ENCODE data around the gene TEAD1.

- no peak for TF ChIP-seq EP300 (IDR thresholded peaks at IDR 0.05; ENCODE audit: borderline replicate concordance in 1 of 2, control insufficient read depth in 1 of 2, low read depth in 2 of 2, low read length in 2 of 2)
- no peak for TF ChIP-seq ZNF274 (IDR thresholded peaks at IDR 0.05; ENCODE audit: insufficient read depth, insufficient read length)
- TF ChIP-seq POLR2A (IDR thresholded peaks at IDR 0.05; ENCODE audit: low read depth, low read length): no peak
- no peak for TF ChIP-seq CTCF (IDR thresholded peaks at IDR 0.05 in 2 of 3, conservative IDR thresholded peaks at IDR 0.05 in 1 of 3; ENCODE audit: control insufficient read depth in 2 of 3, extremely low read depth in 1 of 3, insufficient read depth in 1 of 3, low read depth in 3 of 3, low read length in 3 of 3)
- TF ChIP-seq ATF7 (IDR thresholded peaks at IDR 0.05; ENCODE audit: low read depth): no peak
- no peak for TF ChIP-seq ATF2 (IDR thresholded peaks at IDR 0.05; ENCODE audit: low read length)
- TF ChIP-seq SIN3A (IDR thresholded peaks at IDR 0.05; ENCODE audit: low read depth, low read length): no peak
Measured at GRCh38 chr11:12678991-12679390, 4.8 kb downstream of the TEAD1 start.
